ENCODE measurements around the gene ZNF160. TPM values are rescaled to one million over a fixed set of nuclear protein-coding genes. Genes with fewer than 3 reads are reported as not detected.
A peak's percentile ranks its signal among the peaks of the same experiment; 100 is the strongest.

ZNF160 gene
- total RNA-seq = 25.4 and 31.1 TPM in 2 replicates

- H3K4me3 ChIP-seq (ENCODE audit: low read depth, low read length) = peak within 1 kb of the TSS; percentile 98
- peak; percentile 96 for DNase-seq (ENCODE audit: low read depth)
- TF ChIP-seq, protein P1, sequence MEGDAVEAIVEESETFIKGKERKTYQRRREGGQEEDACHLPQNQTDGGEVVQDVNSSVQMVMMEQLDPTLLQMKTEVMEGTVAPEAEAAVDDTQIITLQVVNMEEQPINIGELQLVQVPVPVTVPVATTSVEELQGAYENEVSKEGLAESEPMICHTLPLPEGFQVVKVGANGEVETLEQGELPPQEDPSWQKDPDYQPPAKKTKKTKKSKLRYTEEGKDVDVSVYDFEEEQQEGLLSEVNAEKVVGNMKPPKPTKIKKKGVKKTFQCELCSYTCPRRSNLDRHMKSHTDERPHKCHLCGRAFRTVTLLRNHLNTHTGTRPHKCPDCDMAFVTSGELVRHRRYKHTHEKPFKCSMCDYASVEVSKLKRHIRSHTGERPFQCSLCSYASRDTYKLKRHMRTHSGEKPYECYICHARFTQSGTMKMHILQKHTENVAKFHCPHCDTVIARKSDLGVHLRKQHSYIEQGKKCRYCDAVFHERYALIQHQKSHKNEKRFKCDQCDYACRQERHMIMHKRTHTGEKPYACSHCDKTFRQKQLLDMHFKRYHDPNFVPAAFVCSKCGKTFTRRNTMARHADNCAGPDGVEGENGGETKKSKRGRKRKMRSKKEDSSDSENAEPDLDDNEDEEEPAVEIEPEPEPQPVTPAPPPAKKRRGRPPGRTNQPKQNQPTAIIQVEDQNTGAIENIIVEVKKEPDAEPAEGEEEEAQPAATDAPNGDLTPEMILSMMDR (IDR thresholded peaks at IDR 0.05; ENCODE audit: insufficient read depth, low read depth, low read length) = no peak
Observed at GRCh38 chr19:53103234-53104203, at the start of gene ZNF160. Gene ZNF160, minus strand, starts transcription at chr19:53103422. Its CDS starts 17,146 bp downstream, at chr19:53086276.

- no peak overlapping the region for H3K4me3 ChIP-seq (ENCODE audit: low read depth, low read length)
- TF ChIP-seq, protein P1 (IDR thresholded peaks at IDR 0.05; ENCODE audit: insufficient read depth, low read depth, low read length) = no peak
- no peak for DNase-seq (ENCODE audit: low read depth)
Observed at GRCh38 chr19:53147645-53148044, 44.4 kb upstream of the ZNF160 start.

- TF ChIP-seq, protein P1 (IDR thresholded peaks at IDR 0.05; ENCODE audit: insufficient read depth, low read depth, low read length) = no peak
- H3K4me3 ChIP-seq (ENCODE audit: low read depth, low read length) = no peak overlapping the region
- DNase-seq (ENCODE audit: low read depth) = no peak
Observed at GRCh38 chr19:53140351-53140750, 37.1 kb upstream of the ZNF160 start.

DNA sequence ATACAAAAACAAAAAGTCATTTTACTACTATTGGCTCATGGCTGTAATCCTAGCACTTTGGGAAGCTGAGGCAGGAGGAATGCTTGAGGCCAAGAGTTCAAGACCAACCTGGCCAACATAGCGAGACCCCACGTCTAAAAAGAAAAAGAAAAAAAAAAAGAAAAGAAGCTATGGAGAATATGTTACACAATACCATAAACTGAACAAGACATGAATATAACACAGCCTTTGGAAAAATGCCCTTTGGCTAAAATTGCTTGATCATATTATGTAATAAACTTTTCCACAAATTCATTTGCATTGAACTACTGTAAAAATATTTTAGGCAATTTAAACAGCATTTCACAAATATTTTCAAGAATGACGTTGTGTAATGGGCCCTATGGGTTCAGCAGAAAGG lies 33.2 kb upstream of the ZNF160 start:
- TF ChIP-seq, protein P1 (IDR thresholded peaks at IDR 0.05; ENCODE audit: insufficient read depth, low read depth, low read length) = no peak
- no peak for DNase-seq (ENCODE audit: low read depth)
- H3K4me3 ChIP-seq (ENCODE audit: low read depth, low read length) = no peak overlapping the region

DNA sequence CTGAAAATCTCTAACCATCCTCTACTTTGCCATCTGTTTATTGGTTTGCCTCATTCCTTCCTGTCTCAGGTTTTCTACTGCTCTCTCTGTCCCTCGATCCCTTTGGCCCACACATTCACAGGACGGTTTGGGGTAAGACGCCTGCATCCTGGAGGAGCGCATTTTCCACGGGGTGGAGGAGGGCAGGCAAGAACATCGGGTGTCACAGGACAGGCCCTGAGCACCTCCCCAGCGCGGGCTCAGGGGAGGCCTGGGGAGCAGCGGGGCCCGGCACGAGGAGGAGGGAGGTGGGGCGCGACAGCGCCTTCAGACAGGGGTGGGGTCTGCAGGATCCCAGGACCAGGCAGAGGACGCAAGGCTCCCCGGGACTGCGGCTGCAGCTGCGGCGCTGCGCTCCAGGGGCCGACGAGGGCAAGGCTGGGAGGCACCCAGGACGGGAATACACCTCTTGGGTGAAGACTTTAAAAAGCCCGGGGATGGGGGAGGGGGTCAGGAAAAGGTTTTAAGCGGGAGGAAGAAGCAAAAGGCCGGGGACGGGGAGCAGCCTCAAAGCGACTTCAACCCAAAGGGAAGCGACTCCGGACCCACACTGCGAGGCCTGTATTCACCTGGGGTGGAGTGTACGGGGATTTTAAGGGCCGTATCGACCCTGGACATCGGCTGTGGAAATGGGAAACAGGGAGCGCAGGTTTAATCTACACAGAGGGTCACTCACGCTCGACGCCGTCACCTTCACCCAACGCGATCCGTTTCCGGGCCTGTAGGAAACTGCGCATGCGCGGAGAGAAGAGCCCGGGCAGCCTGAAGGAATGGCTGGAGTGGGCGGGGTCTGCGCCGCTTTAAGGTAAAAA lies 29.1 kb upstream of the ZNF160 start, which contains the start of gene ZNF415:
Gene ZNF415, minus strand, starts transcription at position 770 of the 851 bp plus-strand sequence. CDS start 10,234 bp downstream, outside the sequence.
- TF ChIP-seq, protein P1 (IDR thresholded peaks at IDR 0.05; ENCODE audit: insufficient read depth, low read depth, low read length) = no peak
- H3K4me3 ChIP-seq (ENCODE audit: low read depth, low read length) = peak within 1 kb of the TSS; percentile 71
- DNase-seq (ENCODE audit: low read depth) = peak; percentile 81

DNA sequence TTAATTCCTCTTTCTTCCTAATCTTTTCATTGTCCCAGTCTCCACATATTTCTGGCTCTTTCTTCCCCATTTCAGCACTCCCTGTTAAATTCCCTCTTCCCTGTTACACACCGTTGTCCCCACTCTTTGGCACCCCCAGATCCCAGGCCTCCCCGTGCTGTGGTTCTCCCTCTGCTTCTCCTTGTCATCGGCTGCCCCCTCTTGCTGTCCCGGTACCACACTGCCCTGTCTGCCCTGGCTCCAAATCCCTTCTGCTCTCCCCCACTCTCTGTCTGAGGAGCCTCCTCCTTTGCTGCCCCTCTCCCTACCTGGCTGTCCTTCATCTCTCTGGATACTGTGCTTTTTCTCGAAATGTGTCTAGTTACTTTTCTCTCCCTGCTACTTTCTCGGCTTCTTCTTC lies 28.5 kb upstream of the ZNF160 start:
- TF ChIP-seq, protein P1 (IDR thresholded peaks at IDR 0.05; ENCODE audit: insufficient read depth, low read depth, low read length) = no peak
- no peak for DNase-seq (ENCODE audit: low read depth)
- peak overlapping the region; percentile 71 for H3K4me3 ChIP-seq (ENCODE audit: low read depth, low read length)
